SK-N-SH (cell line): Measurements from ENCODE around the gene DDX1. TPM values are rescaled to one million over a fixed set of nuclear protein-coding genes. Genes with fewer than 3 reads are reported as not detected.

Experiments used
- polyA plus RNA-seq, 3 experiments: library from polyadenylated mRNA; depleted of rRNA; stranded (reverse); fragments of >200 nt; gene quantifications; 2 replicates each; pipeline ENCODE4 v1.2.3, GENCODE V29; 2012

The DDX1 gene
- polyA plus RNA-seq, 1 of the 3 experiments (the other 2 are of a cell fraction): 54.5 TPM

Other genes with a start within 250 kb of the DDX1 start
- 11.9 and 12.0 TPM in 2 replicates for gene NBAS, start 30.5 kb upstream of the DDX1 start, polyA plus RNA-seq (2012; rRNA removed)